Measurements from ENCODE around the gene EEF1G. TPM values are rescaled to one million over a fixed set of nuclear protein-coding genes. Genes with fewer than 3 reads are reported as not detected.
A peak's percentile ranks its signal among the peaks of the same experiment; 100 is the strongest.

Gene EEF1G
- total and polyA plus RNA-seq, 9 of the 15 experiments (the other 6 are each of a cell fraction or from before 2014, with no cell fraction given), result 985 to 2,349 (median 2,035) TPM

DNA sequence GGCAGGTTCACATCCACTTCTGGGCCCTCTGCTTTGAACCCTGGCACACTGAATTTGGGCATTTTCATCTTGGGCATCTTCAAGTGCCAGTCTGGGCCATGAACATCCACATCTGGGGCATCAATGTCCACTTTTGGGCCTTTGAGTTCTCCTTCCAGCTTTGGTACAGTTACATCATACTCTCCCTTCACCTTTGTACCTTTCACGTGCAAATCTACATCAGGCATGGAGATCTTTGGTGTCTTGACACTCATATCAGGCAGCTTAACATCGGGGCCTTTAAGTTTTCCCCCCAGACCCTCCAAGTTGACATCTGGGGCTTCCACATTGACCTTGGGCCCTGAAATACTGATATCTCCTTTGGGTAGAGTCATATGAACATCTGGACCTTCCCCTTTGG is 41.6 kb downstream of the EEF1G start (continued):
- TF ChIP-seq JUND (IDR thresholded peaks at IDR 0.05; ENCODE audit: borderline replicate concordance, low read depth, low read length), result no peak
- no peak for TF ChIP-seq JUND (tag; IDR thresholded peaks at IDR 0.05; ENCODE audit: borderline replicate concordance, low read depth, low read length)
- no peak for TF ChIP-seq CBX2 (IDR thresholded peaks at IDR 0.05; ENCODE audit: insufficient read depth, low read length, poor library complexity, severe bottlenecking)

DNA sequence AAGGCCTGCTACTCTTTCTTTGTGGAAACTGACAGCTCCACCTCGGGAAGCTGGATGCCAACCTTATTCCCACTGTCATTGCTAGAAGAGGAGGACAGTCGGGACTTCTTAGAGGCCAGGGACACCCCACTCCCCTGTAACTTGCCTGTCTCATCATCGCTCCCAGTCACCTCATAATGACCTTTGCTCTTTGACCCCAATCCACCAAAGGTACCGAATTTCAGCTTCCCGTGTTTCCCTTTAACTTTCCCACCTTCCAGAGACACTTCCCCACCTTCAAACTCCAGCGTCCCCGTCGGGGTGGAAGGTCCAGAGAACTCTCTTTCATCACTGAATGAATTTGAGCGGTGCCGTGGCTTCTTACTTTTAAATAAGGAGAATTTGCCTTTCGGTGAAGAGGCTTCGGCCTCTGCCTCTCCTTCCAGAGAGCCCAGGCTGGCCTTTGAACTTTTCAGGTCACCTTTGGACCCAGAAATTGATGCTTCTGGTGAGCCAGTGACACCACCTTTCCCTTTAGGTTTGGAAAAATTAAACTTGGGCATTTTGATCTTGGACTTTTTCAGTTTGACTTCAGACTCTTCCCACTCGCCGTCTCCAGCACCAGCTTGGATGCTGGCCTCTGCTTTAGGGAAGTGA is 56.8 kb downstream of the EEF1G start:
- Histone ChIP-seq H3K36me3 (ENCODE audit: control insufficient read depth, insufficient read depth, low read length) (peaks cover 36% of the 10 kb centered on the region; the same call in 2 of the 3 replicates), H2AFZ (ENCODE audit: low read depth, low read length) (no peak overlapping the region), H3K9me1 (ENCODE audit: control insufficient read depth, insufficient read depth, low read length) (no peaks in the 10 kb centered on the region), H4K20me1 (replicated peaks; ENCODE audit: control insufficient read depth, insufficient read depth, low read length) (no peaks in the 10 kb centered on the region), H3K27me3 (ENCODE audit: control insufficient read depth in 2 of 2, insufficient read depth in 2 of 2, low read length in 2 of 2) (no peaks in the 10 kb centered on the region), H3K27ac (ENCODE audit: extremely low read depth, low read depth, low read length) (no peak overlapping the region), H3K4me2 (ENCODE audit: insufficient read depth, low read length) (no peak overlapping the region), H3K4me3 (no peak overlapping the region), H3K79me2 (ENCODE audit: control insufficient read depth, insufficient read depth, low read length) (no peaks in the 10 kb centered on the region), H3K4me1 (replicated peaks in 1 of 2; ENCODE audit: control insufficient read depth in 2 of 2, insufficient read depth in 2 of 2, low read length in 2 of 2) (peaks cover 3 to 11% of the 10 kb centered on the region in 2 experiments; a peak in 2 of 5 replicates), H3K9ac (ENCODE audit: insufficient read depth in 1 of 2, low read depth in 2 of 2, low read length in 2 of 2) (no peak overlapping the region), H3K9me3 (replicated peaks; ENCODE audit: control insufficient read depth, insufficient read depth, low read depth, low read length) (no peaks in the 10 kb centered on the region)
- DNase-seq (ENCODE audit: extremely low read depth in 1 of 4, low spot score in 3 of 4) (peak in 1 of 4 experiments; percentile 15), FAIRE-seq (no peak), ATAC-seq (no peak)
- ChIA-PET POLR2A (interaction anchor here (0.7 to 1.4 kb wide), 3 partner anchors 10 to 121 kb away, joined by 3 read pairs; no protein-coding TSS in a partner anchor), CTCF (ENCODE audit: low intra/inter-chr PET ratio) (no interaction called here)
- in situ Hi-C loops (cut with MboI), result no loop called here
- TF ChIP-seq EP400 (IDR thresholded peaks at IDR 0.05), result no peak
- TF ChIP-seq NR2C1 (IDR thresholded peaks at IDR 0.05), result peak; percentile 93
- TF ChIP-seq NR2C1 (tag; IDR thresholded peaks at IDR 0.05), result peak; percentile 92
- no peak for TF ChIP-seq ZNF668 (CRISPR knock-in tag; IDR thresholded peaks at IDR 0.05)
- no peak for TF ChIP-seq TCF7L2 (IDR thresholded peaks at IDR 0.05; ENCODE audit: low read depth, low read length)
- no peak for TF ChIP-seq CBX5 (IDR thresholded peaks at IDR 0.05; ENCODE audit: borderline replicate concordance, low read depth)
- TF ChIP-seq NR2C2 (CRISPR knock-in tag; IDR thresholded peaks at IDR 0.05), result no peak
- TF ChIP-seq NR2C2 (tag; IDR thresholded peaks at IDR 0.05), result peak; percentile 86
- TF ChIP-seq, protein P1, sequence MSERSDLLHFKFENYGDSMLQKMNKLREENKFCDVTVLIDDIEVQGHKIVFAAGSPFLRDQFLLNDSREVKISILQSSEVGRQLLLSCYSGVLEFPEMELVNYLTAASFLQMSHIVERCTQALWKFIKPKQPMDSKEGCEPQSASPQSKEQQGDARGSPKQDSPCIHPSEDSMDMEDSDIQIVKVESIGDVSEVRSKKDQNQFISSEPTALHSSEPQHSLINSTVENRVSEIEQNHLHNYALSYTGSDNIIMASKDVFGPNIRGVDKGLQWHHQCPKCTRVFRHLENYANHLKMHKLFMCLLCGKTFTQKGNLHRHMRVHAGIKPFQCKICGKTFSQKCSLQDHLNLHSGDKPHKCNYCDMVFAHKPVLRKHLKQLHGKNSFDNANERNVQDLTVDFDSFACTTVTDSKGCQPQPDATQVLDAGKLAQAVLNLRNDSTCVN (CRISPR knock-in tag; IDR thresholded peaks at IDR 0.05), result no peak
- WGBS (ENCODE audit: insufficient coverage, low coverage, missing lambda C conversion rate), result 74% methylated on average over 14 of the region's 14 CpGs
- intact Hi-C loops (cut with micrococcal nuclease), result no loop called here
- TSS peak; percentile 25 for BruUV-seq (replicated peaks)

Measured in K562 (cell line).